ENCODE measurements around the gene NPAS3. TPM values are rescaled to one million over a fixed set of nuclear protein-coding genes. Genes with fewer than 3 reads are reported as not detected.

Gene NPAS3
- polyA plus RNA-seq, 1 donor, result 1.0 TPM

DNA sequence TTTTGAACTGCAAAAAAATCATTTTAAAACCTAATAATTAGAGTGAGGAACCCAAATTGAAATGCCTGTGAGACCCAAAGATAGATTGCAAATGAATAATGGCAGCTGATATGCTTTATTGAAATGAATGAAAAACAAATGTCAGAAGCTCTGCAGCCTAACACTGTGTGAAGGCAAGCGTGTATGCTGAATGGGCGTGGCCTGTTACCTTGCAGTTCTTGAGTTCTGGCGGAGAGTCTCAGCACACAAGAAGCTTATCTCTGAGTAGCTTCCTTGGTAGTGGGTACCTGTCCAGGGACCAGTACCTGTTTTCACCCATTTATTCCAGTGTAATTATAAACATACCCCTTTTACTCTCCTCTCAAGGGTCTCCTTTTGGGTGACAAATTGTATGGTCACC is 341.2 kb downstream of the NPAS3 start:
- DNase-seq, result no peak
- H3K27me3 ChIP-seq (ENCODE audit: control insufficient read depth, insufficient read depth, low read length), result no peaks in the 10 kb centered on the region
- no peak overlapping the region for H3K27ac ChIP-seq (ENCODE audit: low read length)
- no peaks in the 10 kb centered on the region for H3K36me3 ChIP-seq (ENCODE audit: control insufficient read depth, insufficient read depth, low read length)
- no peaks in the 10 kb centered on the region for H3K9me3 ChIP-seq (ENCODE audit: control insufficient read depth, low read depth, low read length)
- H3K4me3 ChIP-seq (ENCODE audit: low read length), result no peak overlapping the region
- no peaks in the 10 kb centered on the region for H3K4me1 ChIP-seq (ENCODE audit: control insufficient read depth, insufficient read depth, low read length)
- WGBS (ENCODE audit: insufficient coverage, low lambda C conversion rate), result no CpG with 5 or more reads among the region's 3 CpGs

DNA sequence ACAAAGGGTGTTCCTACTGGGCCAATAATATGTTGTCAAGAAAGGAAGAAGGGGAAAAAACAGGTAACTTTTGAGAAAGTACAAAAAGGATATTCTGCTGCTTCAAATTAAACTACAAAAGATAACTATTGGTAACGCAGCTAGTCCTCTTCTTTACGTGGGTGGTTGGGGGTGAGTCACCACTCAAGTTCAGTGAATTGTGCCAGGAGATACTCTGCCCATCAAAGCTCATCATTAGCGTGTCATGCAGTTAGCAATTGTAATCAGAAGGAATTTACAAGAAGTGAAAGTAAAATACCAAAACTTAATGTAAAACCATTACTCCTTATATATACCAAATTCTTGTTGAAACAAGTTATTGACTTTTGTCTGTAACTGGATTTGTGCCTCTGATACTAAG is 342.0 kb downstream of the NPAS3 start:
- Histone ChIP-seq H3K36me3 (ENCODE audit: control insufficient read depth, insufficient read depth, low read length) (no peaks in the 10 kb centered on the region), H3K27me3 (ENCODE audit: control insufficient read depth, insufficient read depth, low read length) (no peaks in the 10 kb centered on the region), H3K4me3 (ENCODE audit: low read length) (no peak overlapping the region), H3K4me1 (ENCODE audit: control insufficient read depth, insufficient read depth, low read length) (no peaks in the 10 kb centered on the region), H3K9me3 (ENCODE audit: control insufficient read depth, low read depth, low read length) (no peaks in the 10 kb centered on the region), H3K27ac (ENCODE audit: low read length) (no peak overlapping the region)
- no peak for DNase-seq
- WGBS (ENCODE audit: insufficient coverage, low lambda C conversion rate), result no CpG with 5 or more reads among the region's 3 CpGs

- WGBS (ENCODE audit: insufficient coverage, low lambda C conversion rate), result no CpG with 5 or more reads among the region's 11 CpGs
- no peak overlapping the region for H3K4me3 ChIP-seq (ENCODE audit: low read length)
- no peak overlapping the region for H3K27ac ChIP-seq (ENCODE audit: low read length)
- H3K27me3 ChIP-seq (ENCODE audit: control insufficient read depth, insufficient read depth, low read length), result no peaks in the 10 kb centered on the region
- no peak for DNase-seq
- H3K36me3 ChIP-seq (ENCODE audit: control insufficient read depth, insufficient read depth, low read length), result no peaks in the 10 kb centered on the region
- H3K4me1 ChIP-seq (ENCODE audit: control insufficient read depth, insufficient read depth, low read length), result no peaks in the 10 kb centered on the region
- no peaks in the 10 kb centered on the region for H3K9me3 ChIP-seq (ENCODE audit: control insufficient read depth, low read depth, low read length)
Observed at GRCh38 chr14:33282331-33283230, 343.9 kb downstream of the NPAS3 start.

DNA sequence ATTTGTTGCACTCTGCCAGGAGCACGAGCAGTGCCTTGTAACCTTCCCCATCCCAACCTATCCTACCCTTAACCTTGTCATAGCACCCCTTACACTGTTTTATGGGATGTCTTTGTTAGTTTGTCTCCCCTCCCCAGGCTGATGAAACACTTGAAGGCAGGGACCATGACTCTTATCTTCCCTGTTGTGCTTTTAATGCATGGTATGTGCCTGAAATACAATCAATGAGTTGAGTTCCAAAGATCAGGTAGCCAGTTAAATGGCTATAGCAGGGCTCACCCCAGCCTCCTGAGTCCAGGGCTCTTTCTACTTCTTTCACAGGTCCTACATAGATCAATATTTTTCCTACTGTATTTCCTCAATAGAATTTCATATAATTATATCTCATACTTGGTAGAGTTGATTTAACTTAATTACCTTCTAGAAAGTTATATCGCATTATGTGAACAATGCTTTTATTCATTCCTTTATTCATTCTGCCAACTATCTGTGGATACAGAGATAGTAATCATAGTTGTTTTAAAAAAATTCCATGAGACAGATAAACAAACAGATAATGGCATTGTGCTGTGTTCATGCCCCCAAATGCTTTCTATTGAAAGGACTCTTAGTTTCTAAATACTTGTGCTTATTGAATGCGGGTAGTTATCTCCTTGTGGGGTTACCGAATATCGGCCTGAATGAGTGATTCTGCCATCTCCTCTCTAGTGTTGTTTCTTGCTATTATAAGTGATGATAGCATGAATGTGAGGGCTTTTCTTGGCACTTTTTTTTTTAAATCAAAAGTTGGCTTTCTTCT is 347.4 kb downstream of the NPAS3 start:
- Histone ChIP-seq H3K4me1 (ENCODE audit: control insufficient read depth, insufficient read depth, low read length) (no peaks in the 10 kb centered on the region), H3K4me3 (ENCODE audit: low read length) (no peak overlapping the region), H3K36me3 (ENCODE audit: control insufficient read depth, insufficient read depth, low read length) (no peaks in the 10 kb centered on the region), H3K27me3 (ENCODE audit: control insufficient read depth, insufficient read depth, low read length) (no peaks in the 10 kb centered on the region), H3K27ac (ENCODE audit: low read length) (no peak overlapping the region), H3K9me3 (ENCODE audit: control insufficient read depth, low read depth, low read length) (no peaks in the 10 kb centered on the region)
- 100% methylated on average over 1 of the region's 5 CpGs for WGBS (ENCODE audit: insufficient coverage, low lambda C conversion rate)
- no peak for DNase-seq

DNA sequence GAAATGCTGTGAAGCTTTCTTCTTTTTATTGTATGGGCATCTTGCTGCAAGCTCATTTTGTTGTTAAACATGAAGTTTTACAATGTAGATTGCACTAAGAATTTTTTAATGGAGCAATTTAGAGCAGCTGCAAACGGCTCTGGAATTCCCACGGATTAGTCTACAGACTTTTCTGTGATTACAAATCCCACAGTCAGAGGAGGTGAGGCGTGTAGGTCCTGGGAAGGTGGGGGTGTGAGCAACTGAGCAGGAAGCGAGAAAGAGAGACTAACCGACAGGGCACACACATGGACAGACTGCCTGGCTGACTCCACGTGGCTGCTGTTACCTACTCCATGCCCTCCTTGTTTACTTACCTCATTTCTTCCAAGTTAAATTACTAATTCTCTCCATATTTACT is 348.5 kb downstream of the NPAS3 start:
- Histone ChIP-seq H3K4me1 (ENCODE audit: control insufficient read depth, insufficient read depth, low read length) (no peaks in the 10 kb centered on the region), H3K36me3 (ENCODE audit: control insufficient read depth, insufficient read depth, low read length) (no peaks in the 10 kb centered on the region), H3K27me3 (ENCODE audit: control insufficient read depth, insufficient read depth, low read length) (no peaks in the 10 kb centered on the region), H3K4me3 (ENCODE audit: low read length) (no peak overlapping the region), H3K9me3 (ENCODE audit: control insufficient read depth, low read depth, low read length) (no peaks in the 10 kb centered on the region), H3K27ac (ENCODE audit: low read length) (no peak overlapping the region)
- DNase-seq, result no peak
- WGBS (ENCODE audit: insufficient coverage, low lambda C conversion rate), result no CpG with 5 or more reads among the region's 6 CpGs

- no CpG with 5 or more reads among the region's 4 CpGs for WGBS (ENCODE audit: insufficient coverage, low lambda C conversion rate)
- DNase-seq, result no peak
- H3K27me3 ChIP-seq (ENCODE audit: control insufficient read depth, insufficient read depth, low read length), result no peaks in the 10 kb centered on the region
Observed at GRCh38 chr14:33290641-33291040, 352.0 kb downstream of the NPAS3 start.

GRCh38 chr14:33291529-33292104 is 352.9 kb downstream of the NPAS3 start:
- Histone ChIP-seq H3K9me3 (ENCODE audit: control insufficient read depth, low read depth, low read length) (no peaks in the 10 kb centered on the region), H3K4me1 (ENCODE audit: control insufficient read depth, insufficient read depth, low read length) (no peaks in the 10 kb centered on the region), H3K36me3 (ENCODE audit: control insufficient read depth, insufficient read depth, low read length) (no peaks in the 10 kb centered on the region), H3K27me3 (ENCODE audit: control insufficient read depth, insufficient read depth, low read length) (no peaks in the 10 kb centered on the region), H3K27ac (ENCODE audit: low read length) (no peak overlapping the region), H3K4me3 (ENCODE audit: low read length) (no peak overlapping the region)
- DNase-seq, result no peak
- no CpG with 5 or more reads among the region's 8 CpGs for WGBS (ENCODE audit: insufficient coverage, low lambda C conversion rate)

More at GRCh38 chr14:33290641-33291040, 352.0 kb downstream of the NPAS3 start:
- no peaks in the 10 kb centered on the region for H3K9me3 ChIP-seq (ENCODE audit: control insufficient read depth, low read depth, low read length)
- no peak overlapping the region for H3K27ac ChIP-seq (ENCODE audit: low read length)
- no peaks in the 10 kb centered on the region for H3K4me1 ChIP-seq (ENCODE audit: control insufficient read depth, insufficient read depth, low read length)
- no peak overlapping the region for H3K4me3 ChIP-seq (ENCODE audit: low read length)
- H3K36me3 ChIP-seq (ENCODE audit: control insufficient read depth, insufficient read depth, low read length), result no peaks in the 10 kb centered on the region

DNA sequence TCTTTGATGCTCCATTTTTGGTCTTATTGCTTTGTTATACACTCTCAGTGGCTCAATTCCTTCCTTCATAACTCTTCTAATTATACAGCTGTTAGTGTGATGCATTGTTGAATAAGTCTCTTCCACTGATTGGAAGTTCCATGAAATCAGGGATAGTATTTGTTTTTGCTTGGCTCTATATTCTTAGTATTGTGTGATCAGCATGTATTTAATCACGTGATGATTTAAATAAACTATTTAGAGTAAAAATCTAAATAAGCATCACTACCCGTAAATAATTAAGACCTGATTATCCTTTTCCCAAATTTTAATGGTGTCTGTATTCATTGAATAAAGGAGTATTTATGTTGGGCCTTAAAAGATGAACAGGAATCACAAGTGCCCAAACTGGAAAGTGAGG is 355.7 kb downstream of the NPAS3 start:
- WGBS (ENCODE audit: insufficient coverage, low lambda C conversion rate), result no CpG with 5 or more reads among the region's 2 CpGs
- no peaks in the 10 kb centered on the region for H3K36me3 ChIP-seq (ENCODE audit: control insufficient read depth, insufficient read depth, low read length)

GRCh38 chr14:33297565-33297964 is 358.9 kb downstream of the NPAS3 start:
- no peaks in the 10 kb centered on the region for H3K4me1 ChIP-seq (ENCODE audit: control insufficient read depth, insufficient read depth, low read length)
- no peak overlapping the region for H3K27ac ChIP-seq (ENCODE audit: low read length)
- H3K27me3 ChIP-seq (ENCODE audit: control insufficient read depth, insufficient read depth, low read length), result no peaks in the 10 kb centered on the region
- H3K4me3 ChIP-seq (ENCODE audit: low read length), result no peak overlapping the region
- WGBS (ENCODE audit: insufficient coverage, low lambda C conversion rate), result no CpG with 5 or more reads among the region's 4 CpGs
- H3K9me3 ChIP-seq (ENCODE audit: control insufficient read depth, low read depth, low read length), result no peaks in the 10 kb centered on the region
- DNase-seq, result no peak
- H3K36me3 ChIP-seq (ENCODE audit: control insufficient read depth, insufficient read depth, low read length), result no peaks in the 10 kb centered on the region

More for the DNA sequence above, 355.7 kb downstream of the NPAS3 start:
- no peak overlapping the region for H3K4me3 ChIP-seq (ENCODE audit: low read length)
- no peak overlapping the region for H3K27ac ChIP-seq (ENCODE audit: low read length)
- no peaks in the 10 kb centered on the region for H3K4me1 ChIP-seq (ENCODE audit: control insufficient read depth, insufficient read depth, low read length)
- no peaks in the 10 kb centered on the region for H3K9me3 ChIP-seq (ENCODE audit: control insufficient read depth, low read depth, low read length)
- no peaks in the 10 kb centered on the region for H3K27me3 ChIP-seq (ENCODE audit: control insufficient read depth, insufficient read depth, low read length)
- DNase-seq, result no peak

- WGBS (ENCODE audit: insufficient coverage, low lambda C conversion rate), result 100% methylated on average over 1 of the region's 11 CpGs
Observed at GRCh38 chr14:33307691-33308251, 369.1 kb downstream of the NPAS3 start.

More at GRCh38 chr14:33307691-33308251, 369.1 kb downstream of the NPAS3 start:
- Histone ChIP-seq H3K9me3 (ENCODE audit: control insufficient read depth, low read depth, low read length) (no peaks in the 10 kb centered on the region), H3K4me1 (ENCODE audit: control insufficient read depth, insufficient read depth, low read length) (no peaks in the 10 kb centered on the region), H3K4me3 (ENCODE audit: low read length) (no peak overlapping the region), H3K36me3 (ENCODE audit: control insufficient read depth, insufficient read depth, low read length) (no peaks in the 10 kb centered on the region), H3K27ac (ENCODE audit: low read length) (no peak overlapping the region), H3K27me3 (ENCODE audit: control insufficient read depth, insufficient read depth, low read length) (peaks cover 2% of the 10 kb centered on the region)
- peak; percentile 4 to 16 for DNase-seq
